Measurements from ENCODE around the gene TEX22. TPM values are rescaled to one million over a fixed set of nuclear protein-coding genes. Genes with fewer than 3 reads are reported as not detected.
A peak's percentile ranks its signal among the peaks of the same experiment; 100 is the strongest.

TEX22 gene
- total RNA-seq, 2 donors from 2014 or later, result 0.60 to 1.7 TPM

GRCh38 chr14:105390849-105391500 lies 7.4 kb upstream of the TEX22 start:
- DNase-seq, result no peak
- no peaks in the 10 kb centered on the region for H3K9me3 ChIP-seq (ENCODE audit: control insufficient read depth, low read length, poor library complexity, severe bottlenecking)
- H3K27ac Mint-ChIP-seq, result no peak overlapping the region
- H3K27me3 Mint-ChIP-seq, result no peaks in the 10 kb centered on the region
- ATAC-seq, result no peak
- H3K4me1 Mint-ChIP-seq, result peaks cover 5% of the 10 kb centered on the region
- H3K4me3 Mint-ChIP-seq, result no peak overlapping the region
- H3K36me3 Mint-ChIP-seq (ENCODE audit: low read depth), result no peaks in the 10 kb centered on the region

GRCh38 chr14:105391541-105391940 lies 6.8 kb upstream of the TEX22 start:
- H3K9me3 ChIP-seq (ENCODE audit: control insufficient read depth, low read length, poor library complexity, severe bottlenecking), result no peaks in the 10 kb centered on the region
- Mint-ChIP-seq H3K27ac (no peak overlapping the region), H3K4me3 (no peak overlapping the region), H3K36me3 (ENCODE audit: low read depth) (no peaks in the 10 kb centered on the region), H3K27me3 (no peaks in the 10 kb centered on the region), H3K4me1 (peaks cover 5% of the 10 kb centered on the region)
- ATAC-seq, result no peak
- DNase-seq, result no peak

GRCh38 chr14:105392131-105393090 lies 5.9 kb upstream of the TEX22 start:
- Mint-ChIP-seq H3K27ac (no peak overlapping the region), H3K4me1 (peaks cover 5% of the 10 kb centered on the region), H3K27me3 (no peaks in the 10 kb centered on the region)

GRCh38 chr14:105393151-105393550 lies 5.2 kb upstream of the TEX22 start:
- no peaks in the 10 kb centered on the region for H3K9me3 ChIP-seq (ENCODE audit: control insufficient read depth, low read length, poor library complexity, severe bottlenecking)
- Mint-ChIP-seq H3K36me3 (ENCODE audit: low read depth) (no peaks in the 10 kb centered on the region), H3K27ac (no peak overlapping the region), H3K4me1 (peaks cover 5% of the 10 kb centered on the region), H3K27me3 (no peaks in the 10 kb centered on the region), H3K4me3 (no peak overlapping the region)
- DNase-seq, result no peak
- ATAC-seq, result no peak

More at GRCh38 chr14:105392131-105393090, 5.9 kb upstream of the TEX22 start:
- no peak for DNase-seq
- H3K9me3 ChIP-seq (ENCODE audit: control insufficient read depth, low read length, poor library complexity, severe bottlenecking), result no peaks in the 10 kb centered on the region
- H3K4me3 Mint-ChIP-seq, result no peak overlapping the region
- ATAC-seq, result no peak
- H3K36me3 Mint-ChIP-seq (ENCODE audit: low read depth), result no peaks in the 10 kb centered on the region

- H3K4me3 Mint-ChIP-seq, result no peak overlapping the region
- no peak for ATAC-seq
- H3K36me3 Mint-ChIP-seq (ENCODE audit: low read depth), result no peaks in the 10 kb centered on the region
- DNase-seq, result no peak
- peaks cover 2% of the 10 kb centered on the region for H3K4me1 Mint-ChIP-seq
- no peak overlapping the region for H3K27ac Mint-ChIP-seq
- no peaks in the 10 kb centered on the region for H3K9me3 ChIP-seq (ENCODE audit: control insufficient read depth, low read length, poor library complexity, severe bottlenecking)
- no peaks in the 10 kb centered on the region for H3K27me3 Mint-ChIP-seq
Measured at GRCh38 chr14:105394714-105395537, 3.4 kb upstream of the TEX22 start.

GRCh38 chr14:105395538-105395854 lies 2.8 kb upstream of the TEX22 start:
- no peak for DNase-seq

GRCh38 chr14:105397350-105397931 lies 897 bp upstream of the TEX22 start:
- H3K27ac Mint-ChIP-seq, result peak overlapping the region; percentile 51
- H3K9me3 ChIP-seq (ENCODE audit: control insufficient read depth, low read length, poor library complexity, severe bottlenecking), result no peaks in the 10 kb centered on the region
- no peak for DNase-seq
- H3K4me3 Mint-ChIP-seq, result peak overlapping the region; percentile 83
- no peak for ATAC-seq
- H3K4me1 Mint-ChIP-seq, result no peaks in the 10 kb centered on the region
- H3K27me3 Mint-ChIP-seq, result no peaks in the 10 kb centered on the region
- peaks cover 4% of the 10 kb centered on the region for H3K36me3 Mint-ChIP-seq (ENCODE audit: low read depth)

More at GRCh38 chr14:105395538-105395854, 2.8 kb upstream of the TEX22 start:
- no peaks in the 10 kb centered on the region for H3K4me1 Mint-ChIP-seq
- H3K27me3 Mint-ChIP-seq, result no peaks in the 10 kb centered on the region
- H3K9me3 ChIP-seq (ENCODE audit: control insufficient read depth, low read length, poor library complexity, severe bottlenecking), result no peaks in the 10 kb centered on the region
- H3K4me3 Mint-ChIP-seq, result no peak overlapping the region
- peaks cover 3% of the 10 kb centered on the region for H3K36me3 Mint-ChIP-seq (ENCODE audit: low read depth)
- H3K27ac Mint-ChIP-seq, result no peak overlapping the region
- ATAC-seq, result no peak

- H3K27me3 Mint-ChIP-seq, result no peaks in the 10 kb centered on the region
Measured at GRCh38 chr14:105398726-105399465, 558 bp downstream of the TEX22 start.

GRCh38 chr14:105399466-105399775 lies 1.1 kb downstream of the TEX22 start:
- DNase-seq (no peak), ATAC-seq (no peak)
- Mint-ChIP-seq H3K27me3 (no peaks in the 10 kb centered on the region), H3K27ac (no peak overlapping the region), H3K4me1 (no peaks in the 10 kb centered on the region), H3K36me3 (ENCODE audit: low read depth) (peaks cover 4% of the 10 kb centered on the region), H3K4me3 (peak overlapping the region; percentile 86)
- H3K9me3 ChIP-seq (ENCODE audit: control insufficient read depth, low read length, poor library complexity, severe bottlenecking), result no peaks in the 10 kb centered on the region

More at GRCh38 chr14:105398726-105399465, 558 bp downstream of the TEX22 start:
- H3K4me3 Mint-ChIP-seq, result peak overlapping the region; percentile 86
- no peaks in the 10 kb centered on the region for H3K4me1 Mint-ChIP-seq
- peak in 1 of 3 donors; percentile 30 for DNase-seq
- peak overlapping the region; percentile 41 for H3K27ac Mint-ChIP-seq
- H3K9me3 ChIP-seq (ENCODE audit: control insufficient read depth, low read length, poor library complexity, severe bottlenecking), result no peaks in the 10 kb centered on the region
- ATAC-seq, result peak; percentile 39
- peaks cover 4% of the 10 kb centered on the region for H3K36me3 Mint-ChIP-seq (ENCODE audit: low read depth)

GRCh38 chr14:105400016-105400415 lies 1.7 kb downstream of the TEX22 start:
- H3K9me3 ChIP-seq (ENCODE audit: control insufficient read depth, low read length, poor library complexity, severe bottlenecking), result no peaks in the 10 kb centered on the region
- Mint-ChIP-seq H3K27me3 (no peaks in the 10 kb centered on the region), H3K27ac (no peak overlapping the region), H3K4me1 (no peaks in the 10 kb centered on the region), H3K4me3 (no peak overlapping the region), H3K36me3 (ENCODE audit: low read depth) (peaks cover 4% of the 10 kb centered on the region)
- ATAC-seq (no peak), DNase-seq (no peak)

- no peak overlapping the region for H3K27ac Mint-ChIP-seq
- DNase-seq (no peak), ATAC-seq (no peak)
- no peaks in the 10 kb centered on the region for H3K27me3 Mint-ChIP-seq
- H3K9me3 ChIP-seq (ENCODE audit: control insufficient read depth, low read length, poor library complexity, severe bottlenecking), result no peaks in the 10 kb centered on the region
- H3K36me3 Mint-ChIP-seq (ENCODE audit: low read depth), result peaks cover 4% of the 10 kb centered on the region
- no peaks in the 10 kb centered on the region for H3K4me1 Mint-ChIP-seq
- no peak overlapping the region for H3K4me3 Mint-ChIP-seq
Measured at GRCh38 chr14:105401699-105402098, 3.4 kb downstream of the TEX22 start.

- ATAC-seq (no peak), DNase-seq (no peak)
- Mint-ChIP-seq H3K4me1 (no peaks in the 10 kb centered on the region), H3K27ac (no peak overlapping the region), H3K27me3 (peaks cover 17% of the 10 kb centered on the region), H3K36me3 (ENCODE audit: low read depth) (peaks cover 3% of the 10 kb centered on the region), H3K4me3 (no peak overlapping the region)
- H3K9me3 ChIP-seq (ENCODE audit: control insufficient read depth, low read length, poor library complexity, severe bottlenecking), result no peaks in the 10 kb centered on the region
Measured at GRCh38 chr14:105408592-105408991, 10.3 kb downstream of the TEX22 start.

All from T-helper 17 cell (primary cell).